Right cardiac atrium (tissue), 5 donors: ENCODE results near the gene SPIRE1. TPM values are rescaled to one million over a fixed set of nuclear protein-coding genes. Genes with fewer than 3 reads are reported as not detected.

Source experiments
- ATAC-seq, 2 donors: fragments of 200-7000 bp; cut with Tn5 transposase; one replicate each; pipeline versions ENCODE4 v1.8.0 to v1.9.1; 2020; ENCODE audit warnings: moderate library complexity in 2 of 2, mild to moderate bottlenecking in 1 of 2
- DNase-seq, 3 donors: peaks; one replicate each; pipeline ENCODE4 v3.0.0-alpha.2; 2020
- H3K27ac ChIP-seq: one replicate; pipeline ENCODE4 v1.5.1; 2013; ENCODE audit warnings: mild to moderate bottlenecking, low read length, control low read depth, moderate library complexity
- H3K27me3 ChIP-seq: one replicate; pipeline ENCODE4 v1.6.1; 2013; ENCODE audit not compliant: control insufficient read depth, insufficient read depth
- H3K4me1 ChIP-seq: one replicate; pipeline ENCODE4 v1.6.1; 2013; ENCODE audit warnings: low read length; ENCODE audit not compliant: control insufficient read depth, insufficient read depth
- H3K4me3 ChIP-seq: one replicate; pipeline ENCODE4 v1.5.1; 2013; ENCODE audit warnings: low read length, control low read depth
- H3K9me3 ChIP-seq: one replicate; pipeline ENCODE4 v1.6.1; 2013; ENCODE audit warnings: low read length; ENCODE audit not compliant: control insufficient read depth
- WGBS: extraction: QIAGEN DNeasy Blood & Tissue Kit; methylation state at CpG from one replicate; pipeline ENCODE4 v1.1.7; 2013; 5-methylcytosine and 5-hydroxymethylcytosine counted together
- intact Hi-C, 4 donors: fragments of 100-400 bp; cut with DNase I; formaldehyde crosslinking; loops; one replicate each; pipeline versions ENCODE4 v1.11.0 to v1.14.0; 2022 to 2023
- polyA plus RNA-seq: library from polyadenylated mRNA; stranded (reverse); fragments of 200-250 nt; gene quantifications from one replicate; pipeline ENCODE4 v1.2.3, GENCODE V29; 2013
- total RNA-seq, 4 donors: library from RNA; stranded (reverse); fragmentation: NEBNext Ultra II Directional; extraction: Animal tissue kit (Norgen Biotek cat#: 25700); gene quantifications; one replicate each; pipeline ENCODE4 v1.2.1, GENCODE V29; 2021
- donor health status: healthy with polysubstance abuse.
- donor health status: DM: no; HTN: yes; CAD: no.
- donor health status: DM: no; HTN: no; CAD: no.
- donor health status: DM: no; HTN: yes; CAD: no; lungs with severe emphysema.
- donor health status: DM: yes; HTN: yes; CAD: no.

Gene SPIRE1
- total and polyA plus RNA-seq, 5 donors = 9.5 to 41.9 (median 35.4) TPM

DNA sequence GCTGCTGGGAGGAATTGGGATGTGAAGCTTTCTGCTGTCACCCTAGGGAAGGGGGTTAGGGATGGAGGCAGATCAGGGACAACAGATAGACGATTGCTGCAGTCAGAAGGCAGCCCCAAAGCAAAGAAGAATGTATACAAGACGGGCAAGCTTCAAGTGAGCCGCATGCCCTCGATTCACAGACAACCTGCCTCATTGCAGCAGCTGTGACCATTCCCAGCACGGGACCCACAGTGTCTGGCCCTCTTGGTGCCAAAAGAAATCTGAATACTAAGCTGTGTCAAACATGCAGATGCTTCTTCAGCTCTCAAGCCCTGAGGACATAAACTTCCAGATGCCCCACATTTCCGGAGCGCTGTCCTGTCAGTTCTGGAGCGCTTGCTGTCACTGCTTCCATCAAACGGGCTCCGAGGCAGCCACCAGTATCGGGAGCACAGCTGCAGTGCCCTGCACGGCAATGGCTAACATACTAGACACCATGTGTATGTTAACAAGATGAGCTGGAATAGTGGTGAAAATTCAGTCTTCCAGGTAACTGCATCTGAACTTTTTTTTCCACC lies 216.4 kb downstream of the SPIRE1 start:
- Histone ChIP-seq H3K9me3 (peaks cover 2% of the 10 kb centered on the region), H3K4me3 (no peak overlapping the region), H3K27me3 (no peaks in the 10 kb centered on the region), H3K4me1 (no peaks in the 10 kb centered on the region), H3K27ac (no peak overlapping the region)
- intact Hi-C loops = no loop called here
- no peak for ATAC-seq
- DNase-seq = no peak
- WGBS = 90% methylated on average over 12 of the region's 12 CpGs

- Histone ChIP-seq H3K27ac (no peak overlapping the region), H3K4me1 (no peaks in the 10 kb centered on the region), H3K9me3 (no peaks in the 10 kb centered on the region), H3K27me3 (no peaks in the 10 kb centered on the region), H3K4me3 (no peak overlapping the region)
- intact Hi-C loops = no loop called here
- no peak for ATAC-seq
- no peak for DNase-seq
- WGBS = 85% methylated on average over 10 of the region's 10 CpGs
Measured at GRCh38 chr18:12438257-12438656, 219.7 kb downstream of the SPIRE1 start.

GRCh38 chr18:12435867-12436266 lies 222.0 kb downstream of the SPIRE1 start:
- no peak overlapping the region for H3K4me3 ChIP-seq
- intact Hi-C loops = no loop called here
- H3K27ac ChIP-seq = no peak overlapping the region
- ATAC-seq = no peak
- 84% methylated on average over 8 of the region's 8 CpGs for WGBS
- no peaks in the 10 kb centered on the region for H3K9me3 ChIP-seq
- no peaks in the 10 kb centered on the region for H3K27me3 ChIP-seq
- H3K4me1 ChIP-seq = no peaks in the 10 kb centered on the region
- no peak for DNase-seq

DNA sequence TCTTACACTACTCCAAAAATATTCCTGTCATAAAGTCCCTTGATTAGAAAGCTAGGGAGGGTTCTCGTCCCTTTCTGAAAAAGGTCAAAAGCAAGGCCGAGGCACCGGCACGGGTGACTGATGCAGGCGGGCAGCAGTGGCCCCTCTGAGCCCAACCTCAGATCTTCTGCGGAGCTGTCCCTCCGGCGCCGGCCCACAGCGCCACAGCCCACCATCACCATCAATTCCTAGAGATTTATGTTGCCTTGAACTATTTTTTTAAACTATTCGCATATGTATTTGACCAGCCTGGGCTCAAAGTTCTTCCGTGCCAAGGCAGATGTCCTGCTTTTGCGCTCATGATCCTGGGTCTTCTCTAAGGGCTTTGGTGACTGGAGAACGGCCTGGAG lies 223.4 kb downstream of the SPIRE1 start:
- ATAC-seq (no peak), DNase-seq (no peak)
- intact Hi-C loops = no loop called here
- 94% methylated on average over 14 of the region's 14 CpGs for WGBS
- Histone ChIP-seq H3K9me3 (no peaks in the 10 kb centered on the region), H3K27me3 (no peaks in the 10 kb centered on the region), H3K4me1 (no peaks in the 10 kb centered on the region), H3K4me3 (no peak overlapping the region), H3K27ac (no peak overlapping the region)

GRCh38 chr18:12433829-12434540 lies 223.9 kb downstream of the SPIRE1 start:
- 97% methylated on average over 51 of the region's 51 CpGs for WGBS
- peak in 1 of 3 donors; percentile 47 for DNase-seq

DNA sequence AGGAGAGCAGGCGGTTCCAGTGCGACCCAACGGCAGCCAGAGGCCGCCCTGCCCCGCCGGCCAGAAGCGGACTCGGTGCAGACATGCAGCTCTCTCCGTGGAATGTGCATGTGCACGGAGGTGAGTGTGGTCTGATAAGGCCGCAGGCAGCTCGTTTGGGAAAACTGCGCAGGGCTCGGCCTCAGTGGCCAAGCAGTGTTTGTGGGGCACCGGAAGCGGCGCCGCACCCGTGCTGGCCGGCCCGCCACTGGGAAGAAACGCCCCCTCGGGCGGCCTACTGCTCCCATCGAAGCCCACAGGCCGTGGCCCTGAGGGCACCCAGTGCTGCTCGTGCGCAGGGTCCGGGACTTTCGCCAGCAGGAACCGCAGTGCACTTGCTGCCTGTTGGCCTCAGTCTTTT lies 225.0 kb downstream of the SPIRE1 start:
- DNase-seq (peak in 1 of 3 donors; percentile 52), ATAC-seq (no peak)
- 95% methylated on average over 31 of the region's 31 CpGs for WGBS
- H3K27ac ChIP-seq = no peak overlapping the region
- H3K4me3 ChIP-seq = no peak overlapping the region
- intact Hi-C loops = no loop called here
- H3K9me3 ChIP-seq = no peaks in the 10 kb centered on the region
- no peaks in the 10 kb centered on the region for H3K27me3 ChIP-seq
- no peaks in the 10 kb centered on the region for H3K4me1 ChIP-seq

More at GRCh38 chr18:12433829-12434540, 223.9 kb downstream of the SPIRE1 start:
- intact Hi-C loops = no loop called here
- H3K27ac ChIP-seq = no peak overlapping the region
- no peaks in the 10 kb centered on the region for H3K27me3 ChIP-seq
- H3K4me3 ChIP-seq = no peak overlapping the region
- H3K4me1 ChIP-seq = no peaks in the 10 kb centered on the region
- no peaks in the 10 kb centered on the region for H3K9me3 ChIP-seq
- no peak for ATAC-seq

GRCh38 chr18:12432196-12432595 lies 225.7 kb downstream of the SPIRE1 start:
- Histone ChIP-seq H3K9me3 (no peaks in the 10 kb centered on the region), H3K27me3 (no peaks in the 10 kb centered on the region), H3K4me3 (no peak overlapping the region), H3K27ac (no peak overlapping the region), H3K4me1 (no peaks in the 10 kb centered on the region)
- intact Hi-C loops = no loop called here
- DNase-seq = no peak
- WGBS = 96% methylated on average over 22 of the region's 22 CpGs
- no peak for ATAC-seq

GRCh38 chr18:12431561-12431960 lies 226.3 kb downstream of the SPIRE1 start:
- ATAC-seq (no peak), DNase-seq (peak in 1 of 3 donors; percentile 48)
- Histone ChIP-seq H3K27me3 (no peaks in the 10 kb centered on the region), H3K4me1 (no peaks in the 10 kb centered on the region), H3K9me3 (no peaks in the 10 kb centered on the region), H3K4me3 (no peak overlapping the region), H3K27ac (no peak overlapping the region)
- 94% methylated on average over 16 of the region's 16 CpGs for WGBS
- intact Hi-C loops = no loop called here

DNA sequence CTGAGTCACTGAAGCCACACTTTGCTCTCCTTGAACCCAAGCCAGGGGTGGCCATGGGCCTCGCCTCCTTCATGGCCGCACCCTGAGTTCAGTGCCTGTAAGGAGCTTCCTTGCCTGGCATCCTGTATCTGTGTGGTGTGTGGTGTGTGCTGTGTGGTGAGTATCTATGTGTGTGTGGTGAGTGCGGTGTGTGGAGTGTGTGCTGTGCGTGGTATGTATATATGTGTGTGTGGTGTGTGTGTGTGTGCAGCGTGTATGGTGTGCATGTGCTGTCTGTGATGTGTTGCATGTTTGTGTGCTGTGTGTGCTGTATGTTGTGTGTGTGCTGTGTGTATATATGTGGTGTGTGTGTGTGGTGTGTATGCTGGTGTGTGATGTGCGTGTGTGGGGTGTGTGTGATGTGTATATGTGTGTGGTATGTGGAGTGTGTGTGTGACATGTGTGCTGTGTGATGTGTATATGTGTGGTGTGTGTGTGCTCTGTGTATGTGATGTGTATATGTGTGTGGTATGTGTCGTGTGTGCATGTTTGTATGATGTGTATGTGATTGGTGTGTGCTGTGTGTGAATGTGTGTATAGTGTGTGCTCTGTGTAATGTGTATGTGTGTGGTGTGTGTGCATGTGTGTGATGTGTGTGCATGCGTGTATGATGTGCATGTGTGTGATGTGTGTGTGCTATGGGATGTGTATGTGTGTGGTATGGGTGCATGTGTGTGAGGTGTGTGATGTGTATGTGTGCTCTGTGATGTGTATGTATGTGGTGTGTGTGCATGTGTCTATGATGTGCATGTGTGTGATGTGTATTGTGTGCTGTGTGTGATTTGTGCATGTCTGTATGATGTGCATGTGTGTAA lies 227.5 kb downstream of the SPIRE1 start:
- intact Hi-C loops = no loop called here
- ATAC-seq (peak in 1 of 2 donors; percentile 25), DNase-seq (no peak)
- no peaks in the 10 kb centered on the region for H3K4me1 ChIP-seq
- 91% methylated on average over 8 of the region's 8 CpGs for WGBS
- no peak overlapping the region for H3K27ac ChIP-seq
- no peaks in the 10 kb centered on the region for H3K27me3 ChIP-seq
- H3K4me3 ChIP-seq = no peak overlapping the region
- no peaks in the 10 kb centered on the region for H3K9me3 ChIP-seq

GRCh38 chr18:12429556-12429955 lies 228.4 kb downstream of the SPIRE1 start:
- Histone ChIP-seq H3K27ac (no peak overlapping the region), H3K9me3 (no peaks in the 10 kb centered on the region), H3K27me3 (no peaks in the 10 kb centered on the region), H3K4me1 (no peaks in the 10 kb centered on the region), H3K4me3 (no peak overlapping the region)
- ATAC-seq (no peak), DNase-seq (no peak)
- intact Hi-C loops = no loop called here
- WGBS = 92% methylated on average over 16 of the region's 16 CpGs

- no peak for ATAC-seq
- no peak for DNase-seq
- no peak overlapping the region for H3K4me3 ChIP-seq
- no peaks in the 10 kb centered on the region for H3K4me1 ChIP-seq
- H3K27me3 ChIP-seq = no peaks in the 10 kb centered on the region
- H3K9me3 ChIP-seq = no peaks in the 10 kb centered on the region
- WGBS = 86% methylated on average over 12 of the region's 12 CpGs
- intact Hi-C loops = no loop called here
- no peak overlapping the region for H3K27ac ChIP-seq
Measured at GRCh38 chr18:12428923-12429322, 229.0 kb downstream of the SPIRE1 start.
